Body of pancreas (tissue), 4 donors: ENCODE results near the gene PCK1. TPM values are rescaled to one million over a fixed set of nuclear protein-coding genes. Genes with fewer than 3 reads are reported as not detected.

Experiments
- ATAC-seq: fragments of 150-250 bp; one replicate; pipeline ENCODE4 v1.9.1; 2016
- DNase-seq, 4 donors: peaks; one replicate each; pipeline ENCODE4 v3.0.0-alpha.2; 2019
- H3K27ac ChIP-seq, 4 donors: fragments of 200-600 bp; sonication (generic); 1 replicate in 3 of 4; 2 replicates in 1 of 4; pipeline versions ENCODE4 v1.5.1 to v1.6.1; 2016 to 2019; ENCODE audit warnings: mild to moderate bottlenecking in 1 of 4, mixed read lengths in 1 of 4, moderate library complexity in 1 of 4
- H3K27me3 ChIP-seq, 2 donors: fragments of 200-600 bp; sonication (generic); one replicate each; pipeline ENCODE4 v1.6.0; 2016; ENCODE audit warnings: mild to moderate bottlenecking in 1 of 2
- H3K36me3 ChIP-seq, 2 donors: fragments of 200-600 bp; sonication (generic); replicated peaks in 1 of 2; 2 replicates each; pipeline ENCODE4 v1.5.1; 2016; ENCODE audit warnings: low read depth in 2 of 2; ENCODE audit not compliant: insufficient read depth in 1 of 2
- H3K4me1 ChIP-seq: fragments of 200-600 bp; sonication (generic); one replicate; pipeline ENCODE4 v1.6.0; 2016
- H3K4me3 ChIP-seq, 2 donors: fragments of 200-600 bp; sonication (generic); 1 replicate in 1 of 2; 2 replicates in 1 of 2; pipeline ENCODE4 v1.5.1; 2016 to 2019
- H3K9me3 ChIP-seq, 3 donors: fragments of 200-600 bp; sonication (generic); 1 replicate in 2 of 3; 2 replicates in 1 of 3; pipeline ENCODE4 v1.5.1; 2016
- POLR2A ChIP-seq, 3 donors: fragments of 450-650 bp; IDR thresholded peaks; one replicate each; pipeline ENCODE4 v1.6.1; 2016; ENCODE audit warnings: antibody characterized with exemption in 3 of 3, mild to moderate bottlenecking in 2 of 3
- WGBS, 2 donors: methylation state at CpG; one replicate each; pipeline ENCODE4 v1.1.5; 2017; 5-methylcytosine and 5-hydroxymethylcytosine counted together
- intact Hi-C: fragments of 100-400 bp; cut with DNase I; formaldehyde crosslinking; loops from one replicate; pipeline ENCODE4 v1.15.1; 2023
- total RNA-seq, 2 donors: library from RNA; depleted of rRNA; stranded (reverse); fragments of >200 nt; gene quantifications; one replicate each; pipeline ENCODE4 v1.1.0, GENCODE V29; 2016
- TF ChIP-seq, protein P1 (sequence below), 7 experiments: fragments of 450-650 bp in 4 of 7; fragments of 200-600 bp in 3 of 7; sonication (generic) in 3 of 7; IDR thresholded peaks; one replicate each; pipeline ENCODE4 v1.5.1; 2016 to 2019; ENCODE audit warnings: antibody characterized with exemption in 7 of 7

PCK1 gene
- total RNA-seq, 2 donors from 2014 or later = 14.3 to 33.3 TPM

DNA sequence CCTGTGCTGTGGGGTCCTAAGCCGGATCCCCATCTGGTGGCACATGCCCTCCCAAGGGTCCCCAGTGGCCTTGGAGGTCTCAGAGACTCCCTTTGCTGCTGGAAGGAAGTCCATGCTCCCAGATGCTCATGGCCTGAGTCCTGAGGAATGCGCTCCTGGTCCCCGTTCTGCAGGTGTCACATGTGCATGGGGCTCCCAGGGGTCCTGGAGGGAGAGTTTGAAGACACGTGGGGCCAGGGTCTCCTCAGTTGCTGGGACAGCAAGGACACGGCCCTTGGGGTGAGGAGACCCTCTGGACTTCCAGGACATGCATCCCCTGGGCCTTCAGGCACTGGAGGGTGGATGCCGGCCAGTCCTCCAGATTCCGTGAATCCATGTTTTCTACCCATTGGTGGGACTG lies 47.6 kb downstream of the PCK1 start:
- H3K27me3 ChIP-seq = no peaks in the 10 kb centered on the region
- ATAC-seq (no peak), DNase-seq (no peak)
- TF ChIP-seq, protein P1, sequence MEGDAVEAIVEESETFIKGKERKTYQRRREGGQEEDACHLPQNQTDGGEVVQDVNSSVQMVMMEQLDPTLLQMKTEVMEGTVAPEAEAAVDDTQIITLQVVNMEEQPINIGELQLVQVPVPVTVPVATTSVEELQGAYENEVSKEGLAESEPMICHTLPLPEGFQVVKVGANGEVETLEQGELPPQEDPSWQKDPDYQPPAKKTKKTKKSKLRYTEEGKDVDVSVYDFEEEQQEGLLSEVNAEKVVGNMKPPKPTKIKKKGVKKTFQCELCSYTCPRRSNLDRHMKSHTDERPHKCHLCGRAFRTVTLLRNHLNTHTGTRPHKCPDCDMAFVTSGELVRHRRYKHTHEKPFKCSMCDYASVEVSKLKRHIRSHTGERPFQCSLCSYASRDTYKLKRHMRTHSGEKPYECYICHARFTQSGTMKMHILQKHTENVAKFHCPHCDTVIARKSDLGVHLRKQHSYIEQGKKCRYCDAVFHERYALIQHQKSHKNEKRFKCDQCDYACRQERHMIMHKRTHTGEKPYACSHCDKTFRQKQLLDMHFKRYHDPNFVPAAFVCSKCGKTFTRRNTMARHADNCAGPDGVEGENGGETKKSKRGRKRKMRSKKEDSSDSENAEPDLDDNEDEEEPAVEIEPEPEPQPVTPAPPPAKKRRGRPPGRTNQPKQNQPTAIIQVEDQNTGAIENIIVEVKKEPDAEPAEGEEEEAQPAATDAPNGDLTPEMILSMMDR (IDR thresholded peaks at IDR 0.05) = no peak
- TF ChIP-seq POLR2A (IDR thresholded peaks at IDR 0.05) = no peak
- intact Hi-C loops = no loop called here
- no peaks in the 10 kb centered on the region for H3K36me3 ChIP-seq
- H3K27ac ChIP-seq = no peak overlapping the region
- H3K9me3 ChIP-seq = no peaks in the 10 kb centered on the region
- WGBS, 2 donors = 64 to 91% methylated on average over 3 to 7 of the region's 7 CpGs
- no peak overlapping the region for H3K4me3 ChIP-seq
- no peaks in the 10 kb centered on the region for H3K4me1 ChIP-seq

DNA sequence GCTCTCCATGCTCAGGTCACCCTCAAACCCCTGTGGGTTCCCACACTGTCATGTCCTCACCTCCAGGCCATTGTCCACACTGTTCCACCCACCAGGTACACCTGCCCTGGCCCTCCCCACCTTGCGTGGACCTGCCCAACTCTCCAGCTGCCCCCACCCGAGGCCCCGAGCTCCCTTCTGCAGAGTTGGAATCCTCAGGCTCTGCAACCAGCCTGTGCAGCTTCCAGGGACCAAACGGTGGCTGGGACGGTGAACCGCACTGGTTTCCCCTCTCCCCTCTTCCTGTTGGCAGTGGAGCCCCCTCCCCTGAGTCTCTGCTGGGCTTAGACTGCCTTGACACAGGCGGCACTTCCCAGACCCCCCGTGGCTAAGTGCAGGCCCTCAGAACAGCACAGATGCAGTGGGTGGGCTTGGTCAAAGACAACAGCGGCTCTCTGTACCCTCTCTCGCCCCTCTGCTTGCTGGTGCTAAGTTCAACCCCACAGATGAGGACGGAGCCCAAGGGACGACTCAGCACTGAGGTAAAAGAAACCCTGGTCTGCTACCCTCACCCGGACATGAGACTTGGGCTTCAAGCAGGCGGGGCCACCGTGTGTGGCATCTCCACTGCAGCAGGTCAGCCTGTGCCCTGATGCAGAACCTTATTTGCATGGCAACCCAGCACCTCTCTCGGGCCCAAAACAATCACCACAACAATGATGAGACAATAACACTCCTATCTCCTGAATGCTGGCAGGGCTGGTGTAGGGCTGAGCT lies 48.4 kb downstream of the PCK1 start:
- DNase-seq = no peak
- Histone ChIP-seq H3K9me3 (no peaks in the 10 kb centered on the region), H3K27me3 (no peaks in the 10 kb centered on the region), H3K4me3 (no peak overlapping the region), H3K36me3 (no peaks in the 10 kb centered on the region), H3K27ac (no peak overlapping the region), H3K4me1 (no peaks in the 10 kb centered on the region)
- ATAC-seq = no peak
- WGBS, 2 donors = 49 to 53% methylated on average over 16 of the region's 16 CpGs
- TF ChIP-seq POLR2A (IDR thresholded peaks at IDR 0.05) = no peak
- TF ChIP-seq, protein P1 (IDR thresholded peaks at IDR 0.05) = no peak
- intact Hi-C loops = no loop called here

- no peaks in the 10 kb centered on the region for H3K36me3 ChIP-seq
- intact Hi-C loops = no loop called here
- ATAC-seq = no peak
- 54 to 57% methylated on average over 8 of the region's 8 CpGs for WGBS, 2 donors
- DNase-seq = no peak
- TF ChIP-seq, protein P1 (IDR thresholded peaks at IDR 0.05) = no peak
- no peak overlapping the region for H3K27ac ChIP-seq
- no peak overlapping the region for H3K4me3 ChIP-seq
- H3K4me1 ChIP-seq = no peaks in the 10 kb centered on the region
- H3K27me3 ChIP-seq = no peaks in the 10 kb centered on the region
- H3K9me3 ChIP-seq = no peaks in the 10 kb centered on the region
Measured at GRCh38 chr20:57609842-57610167, 48.9 kb downstream of the PCK1 start.

DNA sequence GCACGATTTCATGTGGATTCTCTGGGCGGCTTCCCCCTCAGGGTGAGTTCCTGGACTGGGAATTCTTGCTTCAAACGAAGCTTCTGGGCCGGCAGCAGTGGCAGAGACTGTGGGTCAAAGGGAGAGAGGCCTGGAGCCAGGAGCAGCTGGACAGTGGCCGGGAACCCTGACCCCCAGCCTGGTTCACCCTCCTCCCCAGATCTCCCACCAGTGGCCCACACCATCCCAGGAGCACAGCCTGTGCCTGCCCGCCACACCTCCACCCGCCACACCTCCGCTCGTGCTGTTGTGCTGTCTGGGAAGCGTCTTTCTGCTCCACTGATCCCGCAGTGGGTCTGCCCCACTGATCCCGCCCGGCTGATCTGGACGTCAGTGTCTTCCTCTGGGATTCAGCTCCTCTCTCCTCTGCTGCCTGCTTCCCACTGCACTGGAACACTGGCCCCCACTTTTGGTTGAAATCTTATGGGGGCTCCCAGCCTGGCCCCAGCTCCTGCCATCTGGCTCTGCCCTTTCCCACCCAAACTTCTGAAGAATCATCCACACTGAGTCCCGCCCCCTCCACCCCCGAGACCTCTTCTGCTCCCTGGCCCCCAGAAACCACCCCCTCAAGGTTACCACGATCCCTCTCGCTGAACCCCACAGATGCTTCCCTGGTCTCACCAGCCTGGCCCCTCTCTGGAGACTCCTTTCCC lies 49.5 kb downstream of the PCK1 start:
- no peak for ATAC-seq
- no peaks in the 10 kb centered on the region for H3K27me3 ChIP-seq
- H3K36me3 ChIP-seq = no peaks in the 10 kb centered on the region
- no peaks in the 10 kb centered on the region for H3K9me3 ChIP-seq
- H3K4me3 ChIP-seq = no peak overlapping the region
- WGBS, 2 donors = 61 to 62% methylated on average over 16 to 18 of the region's 18 CpGs
- H3K27ac ChIP-seq = no peak overlapping the region
- no peak for DNase-seq
- H3K4me1 ChIP-seq = no peaks in the 10 kb centered on the region
- no peak for TF ChIP-seq POLR2A (IDR thresholded peaks at IDR 0.05)
- TF ChIP-seq, protein P1 (IDR thresholded peaks at IDR 0.05) = no peak
- intact Hi-C loops = no loop called here
